ENCODE measurements around the gene IL17C. TPM values are rescaled to one million over a fixed set of nuclear protein-coding genes. Genes with fewer than 3 reads are reported as not detected.

The IL17C gene
- total and polyA plus RNA-seq, 9 of the 15 experiments (the other 6 are each of a cell fraction or from before 2014, with no cell fraction given), result not detected

DNA sequence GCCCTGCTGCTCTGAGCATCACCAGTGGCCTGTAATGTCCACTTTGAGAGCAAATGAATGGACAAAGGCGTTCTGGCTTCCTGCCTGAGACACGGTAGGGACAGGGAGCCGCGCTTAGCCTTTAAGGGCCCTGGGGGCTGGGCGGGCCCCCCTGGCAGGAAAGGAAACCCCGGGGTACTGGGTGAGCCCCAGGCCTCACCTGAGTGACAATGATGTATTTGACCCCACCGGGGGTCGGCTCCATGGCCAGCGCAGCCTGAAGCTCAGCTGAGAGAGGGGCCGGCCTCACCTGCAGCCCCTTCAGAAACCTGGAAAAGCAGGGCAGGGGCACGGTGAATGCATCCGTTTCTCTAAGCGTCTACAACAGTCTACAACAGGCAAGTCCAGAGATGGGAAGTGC is 14.7 kb downstream of the IL17C start (continued):
- TF ChIP-seq JUN (IDR thresholded peaks at IDR 0.05; ENCODE audit: borderline replicate concordance, low read depth, low read length), result no peak
- no peak for TF ChIP-seq JUN (CRISPR knock-in tag; IDR thresholded peaks at IDR 0.05; ENCODE audit: borderline replicate concordance)
- TF ChIP-seq, protein P1, sequence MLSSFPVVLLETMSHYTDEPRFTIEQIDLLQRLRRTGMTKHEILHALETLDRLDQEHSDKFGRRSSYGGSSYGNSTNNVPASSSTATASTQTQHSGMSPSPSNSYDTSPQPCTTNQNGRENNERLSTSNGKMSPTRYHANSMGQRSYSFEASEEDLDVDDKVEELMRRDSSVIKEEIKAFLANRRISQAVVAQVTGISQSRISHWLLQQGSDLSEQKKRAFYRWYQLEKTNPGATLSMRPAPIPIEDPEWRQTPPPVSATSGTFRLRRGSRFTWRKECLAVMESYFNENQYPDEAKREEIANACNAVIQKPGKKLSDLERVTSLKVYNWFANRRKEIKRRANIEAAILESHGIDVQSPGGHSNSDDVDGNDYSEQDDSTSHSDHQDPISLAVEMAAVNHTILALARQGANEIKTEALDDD (IDR thresholded peaks at IDR 0.05), result no peak

DNA sequence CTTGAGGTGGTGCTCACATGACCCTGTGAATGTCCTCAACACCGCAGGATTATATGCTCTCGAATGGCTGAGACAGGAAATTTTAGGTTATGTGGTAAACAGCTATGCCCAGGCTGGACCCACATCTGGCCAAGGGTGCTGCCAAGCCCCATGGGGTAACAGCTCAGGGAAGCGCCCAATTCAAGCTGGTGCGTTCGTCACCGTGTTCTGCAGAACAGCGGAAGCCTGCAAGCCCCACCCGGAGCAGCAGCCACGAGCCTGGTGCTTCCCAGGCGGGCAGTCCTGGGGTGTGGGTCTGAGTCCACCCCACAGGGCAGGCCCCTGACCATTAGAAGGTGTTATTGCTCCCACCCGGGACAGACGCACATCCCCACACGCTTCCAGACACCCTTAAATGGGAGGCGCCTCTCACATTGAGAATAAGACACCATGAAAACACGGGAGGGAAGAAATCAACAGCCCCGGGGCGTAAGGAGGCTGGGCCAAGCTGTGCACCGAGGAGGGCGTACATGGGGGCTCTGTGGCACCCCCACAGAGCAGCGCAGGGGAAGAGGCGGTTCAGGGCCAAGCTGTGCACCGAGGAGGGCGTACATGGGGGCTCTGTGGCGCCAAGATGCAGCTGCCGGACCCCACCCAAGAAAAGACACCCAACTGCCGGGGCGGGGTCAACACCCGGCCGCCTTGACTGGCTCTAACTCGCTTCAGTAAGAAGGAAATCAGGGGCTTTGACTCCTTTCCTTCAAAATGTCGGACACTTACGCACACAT is 15.4 kb downstream of the IL17C start:
- intact Hi-C loops (cut with micrococcal nuclease), result no loop called here
- Histone ChIP-seq H3K9me1 (ENCODE audit: control insufficient read depth, insufficient read depth, low read length) (no peaks in the 10 kb centered on the region), H3K36me3 (ENCODE audit: control insufficient read depth, insufficient read depth, low read length) (peaks cover 80% of the 10 kb centered on the region; the same call in 2 of the 3 replicates), H3K4me3 (no peak overlapping the region), H4K20me1 (replicated peaks; ENCODE audit: control insufficient read depth, insufficient read depth, low read length) (peaks cover 9% of the 10 kb centered on the region; the same call in 1 of the 2 replicates), H3K9me3 (replicated peaks; ENCODE audit: control insufficient read depth, insufficient read depth, low read depth, low read length) (no peaks in the 10 kb centered on the region), H3K79me2 (ENCODE audit: control insufficient read depth, insufficient read depth, low read length) (peaks cover 42% of the 10 kb centered on the region), H3K9ac (ENCODE audit: insufficient read depth in 1 of 2, low read depth in 2 of 2, low read length in 2 of 2) (peak overlapping the region in 1 of 2 experiments; percentile 61; a peak in 1 of 4 replicates), H2AFZ (ENCODE audit: low read depth, low read length) (no peak overlapping the region), H3K27me3 (ENCODE audit: control insufficient read depth in 2 of 2, insufficient read depth in 2 of 2, low read length in 2 of 2) (no peaks in the 10 kb centered on the region), H3K27ac (ENCODE audit: extremely low read depth, low read depth, low read length) (no peak overlapping the region), H3K4me2 (ENCODE audit: insufficient read depth, low read length) (no peak overlapping the region), H3K4me1 (replicated peaks in 1 of 2; ENCODE audit: control insufficient read depth in 2 of 2, insufficient read depth in 2 of 2, low read length in 2 of 2) (peaks cover 11 to 92% of the 10 kb centered on the region in 2 experiments; a peak in 4 of 5 replicates)
- POLR2A ChIA-PET, result interaction anchor here (0.6 to 0.7 kb wide), 3 partner anchors 9 to 216 kb away, joined by 3 to 5 read pairs (median 4); partner anchors contain the start of gene MVD
- in situ Hi-C loops (cut with MboI), result no loop called here
- no TSS peak for BruUV-seq (replicated peaks)
- DNase-seq (ENCODE audit: extremely low read depth in 1 of 4, low spot score in 3 of 4) (no peak), ATAC-seq (no peak), FAIRE-seq (no peak)
- TF ChIP-seq, protein P2, sequence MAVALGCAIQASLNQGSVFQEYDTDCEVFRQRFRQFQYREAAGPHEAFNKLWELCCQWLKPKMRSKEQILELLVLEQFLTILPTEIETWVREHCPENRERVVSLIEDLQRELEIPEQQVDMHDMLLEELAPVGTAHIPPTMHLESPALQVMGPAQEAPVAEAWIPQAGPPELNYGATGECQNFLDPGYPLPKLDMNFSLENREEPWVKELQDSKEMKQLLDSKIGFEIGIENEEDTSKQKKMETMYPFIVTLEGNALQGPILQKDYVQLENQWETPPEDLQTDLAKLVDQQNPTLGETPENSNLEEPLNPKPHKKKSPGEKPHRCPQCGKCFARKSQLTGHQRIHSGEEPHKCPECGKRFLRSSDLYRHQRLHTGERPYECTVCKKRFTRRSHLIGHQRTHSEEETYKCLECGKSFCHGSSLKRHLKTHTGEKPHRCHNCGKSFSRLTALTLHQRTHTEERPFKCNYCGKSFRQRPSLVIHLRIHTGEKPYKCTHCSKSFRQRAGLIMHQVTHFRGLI (CRISPR knock-in tag; IDR thresholded peaks at IDR 0.05), result no peak
- 0 out of 2 replicates have a peak, but pooled peaks have one; percentile 11 for TF ChIP-seq POLR2G (IDR thresholded peaks at IDR 0.05; ENCODE audit: low read depth, low read length)
- WGBS (ENCODE audit: insufficient coverage, low coverage, missing lambda C conversion rate), result 81% methylated on average over 32 of the region's 32 CpGs
- CTCF ChIA-PET (ENCODE audit: low intra/inter-chr PET ratio), result no interaction called here

Measured in K562 (cell line).